Astrocyte of the cerebellum (primary cell): ENCODE data around the gene FOXP1.

Experiments used
- DNase-seq: peaks from one replicate; pipeline ENCODE4 v3.0.0-alpha.2; 2011; ENCODE audit warnings: low read depth
- H3K4me3 ChIP-seq: 2 replicates; pipeline ENCODE4 v1.5.1; 2011; ENCODE audit warnings: mild to moderate bottlenecking, low read depth, low read length, moderate library complexity
- in situ Hi-C: cut with HindIII; loops from 2 replicates; pipeline ENCODE4 v1.10.0; 2017; ENCODE audit warnings: low sequenced_read_pairs
- TF ChIP-seq, protein P1 (sequence below): IDR thresholded peaks from 2 replicates; pipeline ENCODE4 v1.5.1; 2012; ENCODE audit warnings: low read length, low read depth, moderate library complexity, mild to moderate bottlenecking; ENCODE audit errors: missing control alignments

Gene FOXP1

GRCh38 chr3:71232895-71233294 lies 350.6 kb downstream of the FOXP1 start:
- no peak for DNase-seq
- in situ Hi-C loops = no loop called here
- no peak overlapping the region for H3K4me3 ChIP-seq
- TF ChIP-seq, protein P1, sequence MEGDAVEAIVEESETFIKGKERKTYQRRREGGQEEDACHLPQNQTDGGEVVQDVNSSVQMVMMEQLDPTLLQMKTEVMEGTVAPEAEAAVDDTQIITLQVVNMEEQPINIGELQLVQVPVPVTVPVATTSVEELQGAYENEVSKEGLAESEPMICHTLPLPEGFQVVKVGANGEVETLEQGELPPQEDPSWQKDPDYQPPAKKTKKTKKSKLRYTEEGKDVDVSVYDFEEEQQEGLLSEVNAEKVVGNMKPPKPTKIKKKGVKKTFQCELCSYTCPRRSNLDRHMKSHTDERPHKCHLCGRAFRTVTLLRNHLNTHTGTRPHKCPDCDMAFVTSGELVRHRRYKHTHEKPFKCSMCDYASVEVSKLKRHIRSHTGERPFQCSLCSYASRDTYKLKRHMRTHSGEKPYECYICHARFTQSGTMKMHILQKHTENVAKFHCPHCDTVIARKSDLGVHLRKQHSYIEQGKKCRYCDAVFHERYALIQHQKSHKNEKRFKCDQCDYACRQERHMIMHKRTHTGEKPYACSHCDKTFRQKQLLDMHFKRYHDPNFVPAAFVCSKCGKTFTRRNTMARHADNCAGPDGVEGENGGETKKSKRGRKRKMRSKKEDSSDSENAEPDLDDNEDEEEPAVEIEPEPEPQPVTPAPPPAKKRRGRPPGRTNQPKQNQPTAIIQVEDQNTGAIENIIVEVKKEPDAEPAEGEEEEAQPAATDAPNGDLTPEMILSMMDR = no peak

- TF ChIP-seq, protein P1 = no peak
- no peak overlapping the region for H3K4me3 ChIP-seq
- in situ Hi-C loops = no loop called here
- DNase-seq = no peak
Measured at GRCh38 chr3:71232175-71232679, 351.3 kb downstream of the FOXP1 start.

DNA sequence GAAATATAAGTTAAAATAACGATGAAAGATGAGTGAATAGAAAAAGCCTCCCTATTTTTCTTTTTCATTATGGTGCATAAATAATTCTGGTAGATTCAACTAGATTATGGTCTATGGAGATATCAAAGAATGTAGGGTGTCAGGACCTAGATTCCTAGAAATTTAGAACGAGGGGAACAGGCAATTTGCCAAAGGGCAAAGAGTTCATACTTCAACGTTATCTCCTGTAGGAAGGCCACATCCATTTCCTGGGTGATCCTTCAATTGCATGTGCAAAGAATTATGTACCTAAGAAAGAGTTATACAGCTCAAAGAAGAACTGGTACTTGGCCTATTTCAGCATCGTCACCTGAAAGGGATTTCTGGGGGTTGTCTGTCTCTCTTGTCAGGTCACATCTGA lies 351.8 kb downstream of the FOXP1 start:
- DNase-seq = no peak
- TF ChIP-seq, protein P1 = no peak
- in situ Hi-C loops = no loop called here
- no peak overlapping the region for H3K4me3 ChIP-seq

- no peak for DNase-seq
- TF ChIP-seq, protein P1 = no peak
- in situ Hi-C loops = no loop called here
- H3K4me3 ChIP-seq = no peak overlapping the region
Measured at GRCh38 chr3:71229905-71230657, 353.4 kb downstream of the FOXP1 start.

DNA sequence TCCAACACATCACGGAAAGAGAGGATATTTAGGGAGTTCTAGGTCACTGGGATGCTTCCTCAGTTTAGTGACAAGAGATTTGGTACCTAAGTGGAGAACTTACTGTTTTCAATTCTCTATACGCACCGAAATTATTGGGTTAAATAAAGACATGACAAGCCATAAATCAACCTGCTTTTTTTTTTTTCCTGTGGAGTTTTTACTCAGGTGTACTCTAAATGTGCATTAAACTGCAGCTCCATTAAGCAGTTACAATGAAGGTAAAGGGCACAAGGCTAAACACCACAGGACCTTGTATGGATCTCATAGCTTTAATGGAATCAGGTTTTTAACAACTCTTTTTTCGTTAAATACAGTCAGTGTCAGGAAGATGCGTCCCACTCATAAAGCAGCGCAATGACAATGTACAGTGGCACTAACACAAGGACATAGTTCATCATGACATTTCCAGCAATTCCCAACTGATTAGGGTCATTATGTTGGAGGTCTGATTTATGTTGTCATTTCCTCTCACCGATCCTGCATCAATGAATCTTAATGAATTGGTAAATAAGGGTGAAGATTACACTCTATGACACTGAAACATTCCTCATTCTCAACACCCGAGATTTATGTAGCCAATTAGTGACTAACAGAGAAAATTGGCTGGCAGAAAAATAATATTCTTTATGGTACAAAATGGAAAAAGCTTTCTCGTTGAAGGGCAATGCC lies 355.2 kb downstream of the FOXP1 start:
- no peak overlapping the region for H3K4me3 ChIP-seq

DNA sequence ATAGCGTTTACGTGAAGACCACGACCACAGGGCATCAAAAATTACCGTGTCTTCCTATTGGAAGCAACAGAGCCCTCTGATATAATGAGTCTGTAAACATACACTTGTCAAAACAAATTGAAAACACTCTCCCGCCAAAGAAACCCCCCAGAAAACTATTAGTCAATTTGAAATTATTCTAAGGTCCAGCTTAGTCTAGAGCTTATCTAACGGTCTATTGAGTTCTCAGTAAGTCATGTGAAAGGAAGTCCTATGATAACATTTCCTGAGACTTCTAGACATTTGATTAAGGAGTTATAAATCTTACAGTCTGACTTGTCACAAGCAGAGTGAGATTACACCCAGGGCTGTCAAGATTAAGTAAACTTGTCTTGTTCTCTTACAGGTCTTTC lies 356.3 kb downstream of the FOXP1 start:
- H3K4me3 ChIP-seq = no peak overlapping the region
- in situ Hi-C loops = no loop called here
- TF ChIP-seq, protein P1 = no peak
- DNase-seq = no peak

More for the DNA sequence above, 355.2 kb downstream of the FOXP1 start:
- no peak for DNase-seq
- in situ Hi-C loops = no loop called here
- TF ChIP-seq, protein P1 = no peak
